ENCODE results near the gene DDX47. TPM values are rescaled to one million over a fixed set of nuclear protein-coding genes. Genes with fewer than 3 reads are reported as not detected.

The DDX47 gene
- total and polyA plus RNA-seq, 2 of the 13 experiments (the other 11 are each of a cell fraction or from before 2014, with no cell fraction given) = 48.5 to 78.7 TPM

GRCh38 chr12:12819221-12819620 is 6.1 kb downstream of the DDX47 start (continued):
- no peak for TF ChIP-seq ZNF281 (CRISPR knock-in tag; IDR thresholded peaks at IDR 0.05; ENCODE audit: borderline replicate concordance)

GRCh38 chr12:12819752-12820311 is 6.7 kb downstream of the DDX47 start:
- peaks cover 15 to 72% of the 10 kb centered on the region in 2 experiments for H3K36me3 ChIP-seq (replicated peaks in 1 of 2; ENCODE audit: control insufficient read depth in 1 of 2, insufficient read depth in 2 of 2, low read length in 2 of 2)
- H4K20me1 ChIP-seq (ENCODE audit: insufficient read depth, low read length) = no peaks in the 10 kb centered on the region
- H3K9me3 ChIP-seq (ENCODE audit: low read length) = no peaks in the 10 kb centered on the region
- DNase-seq (ENCODE audit: low spot score) (no peak), FAIRE-seq (no peak), ATAC-seq (no peak)
- CTCF ChIA-PET (ENCODE audit: low intra/inter-chr PET ratio, low total read pairs) = no interaction called here
- H3K9ac ChIP-seq (ENCODE audit: insufficient read depth, low read depth, low read length) = no peak overlapping the region
- H2AFZ ChIP-seq (ENCODE audit: low read length) = no peak overlapping the region
- peaks cover 40% of the 10 kb centered on the region for H3K79me2 ChIP-seq (ENCODE audit: insufficient read depth, low read length)
- H3K4me1 ChIP-seq (ENCODE audit: insufficient read depth, low read length) = peaks cover 13% of the 10 kb centered on the region
- in situ Hi-C loops (cut with HindIII; ENCODE audit: extremely low pct_ligation_motif_present, low pct_unique_long_range_greater_than_20kb) (no loop called here), intact Hi-C loops (cut with micrococcal nuclease; ENCODE audit: unreplicated experiment) (no loop called here)
- H3K27ac ChIP-seq (ENCODE audit: extremely low read length, insufficient read depth, low read length) = no peak overlapping the region
- no peaks in the 10 kb centered on the region for H3K27me3 ChIP-seq (ENCODE audit: control insufficient read depth in 1 of 2, insufficient read depth in 2 of 2, low read length in 2 of 2)
- 98% methylated on average over 2 of the region's 2 CpGs for WGBS (ENCODE audit: low lambda C conversion rate)
- POLR2A ChIA-PET = no interaction called here
- H3K4me2 ChIP-seq (ENCODE audit: low read depth, low read length) = no peak overlapping the region
- no TSS peak for BruUV-seq (replicated peaks)
- no peak overlapping the region for H3K4me3 ChIP-seq (replicated peaks in 1 of 3; ENCODE audit: insufficient read depth in 1 of 3, low read depth in 2 of 3, low read length in 3 of 3)
- no peak for TF ChIP-seq TRIM22 (IDR thresholded peaks at IDR 0.05)
- TF ChIP-seq HNRNPK (IDR thresholded peaks at IDR 0.05; ENCODE audit: low read depth, low read length, poor library complexity, severe bottlenecking) = no peak
- no peak for TF ChIP-seq REST (IDR thresholded peaks at IDR 0.05; ENCODE audit: borderline replicate concordance in 1 of 2, low read depth in 1 of 2, low read length in 2 of 2)
- no peak for TF ChIP-seq ZNF350 (CRISPR knock-in tag; IDR thresholded peaks at IDR 0.05; ENCODE audit: borderline replicate concordance, low read depth)
- TF ChIP-seq POLR2G (IDR thresholded peaks at IDR 0.05; ENCODE audit: low read depth, low read length) = no peak
- no peak for TF ChIP-seq POGZ (CRISPR knock-in tag; IDR thresholded peaks at IDR 0.05)
- TF ChIP-seq EEA1 (CRISPR knock-in tag; IDR thresholded peaks at IDR 0.05; ENCODE audit: borderline replicate concordance) = no peak
- no peak for TF ChIP-seq TAF1 (CRISPR knock-in tag; IDR thresholded peaks at IDR 0.05)
- no peak for TF ChIP-seq MEF2D (CRISPR knock-in tag; IDR thresholded peaks at IDR 0.05)
- TF ChIP-seq PAF1 (CRISPR knock-in tag; IDR thresholded peaks at IDR 0.05) = no peak
- TF ChIP-seq ATF6 (CRISPR knock-in tag; conservative IDR thresholded peaks at IDR 0.05) = no peak
- TF ChIP-seq ZNF777 (CRISPR knock-in tag; IDR thresholded peaks at IDR 0.05) = no peak

Data from HepG2 (cell line).